NB4 (cell line): ENCODE results near the gene ABI1.

Experiments used
- CTCF ChIP-seq: IDR thresholded peaks from one replicate; pipeline ENCODE4 v1.5.1; 2012; ENCODE audit warnings: low read depth, low read length
- MAX ChIP-seq: IDR thresholded peaks from 2 replicates; pipeline ENCODE4 v1.6.1; 2011; ENCODE audit warnings: low read depth, low read length
- MYC ChIP-seq: IDR thresholded peaks from 2 replicates; pipeline ENCODE4 v1.6.1; 2011; ENCODE audit warnings: low read depth, low read length
- POLR2A ChIP-seq: IDR thresholded peaks from 2 replicates; pipeline ENCODE4 v1.6.1; 2011; ENCODE audit warnings: mild to moderate bottlenecking; ENCODE audit not compliant: insufficient read length; ENCODE audit errors: extremely low read depth

GRCh38 chr10:26835025-26835424 is 25.7 kb downstream of the ABI1 start:
- TF ChIP-seq CTCF: no peak
- TF ChIP-seq POLR2A: no peak
- TF ChIP-seq MYC: no peak
- no peak for TF ChIP-seq MAX
